Endometrial microvascular endothelial cells (primary cell): ENCODE results near the gene GJB5. TPM values are rescaled to one million over a fixed set of nuclear protein-coding genes. Genes with fewer than 3 reads are reported as not detected.
"Not testable (repeated sequence)": the region's sequence is repeated elsewhere in the genome, so short reads cannot be mapped to it uniquely, and the experiment has no call there.

Source experiments
- in situ Hi-C: cut with HindIII; loops from 2 replicates; pipeline ENCODE4 v1.10.0; 2017; ENCODE audit warnings: low sequenced_read_pairs, low pct_unique_long_range_greater_than_20kb; ENCODE audit errors: inconsistent ontology term
- total RNA-seq: library from RNA; depleted of rRNA; stranded (reverse); fragments of >200 nt; gene quantifications from one replicate; pipeline ENCODE4 v1.2.3, GENCODE V29; 2015; ENCODE audit errors: inconsistent ontology term

The GJB5 gene
- total RNA-seq, 1 donor from 2014 or later: not detected

DNA sequence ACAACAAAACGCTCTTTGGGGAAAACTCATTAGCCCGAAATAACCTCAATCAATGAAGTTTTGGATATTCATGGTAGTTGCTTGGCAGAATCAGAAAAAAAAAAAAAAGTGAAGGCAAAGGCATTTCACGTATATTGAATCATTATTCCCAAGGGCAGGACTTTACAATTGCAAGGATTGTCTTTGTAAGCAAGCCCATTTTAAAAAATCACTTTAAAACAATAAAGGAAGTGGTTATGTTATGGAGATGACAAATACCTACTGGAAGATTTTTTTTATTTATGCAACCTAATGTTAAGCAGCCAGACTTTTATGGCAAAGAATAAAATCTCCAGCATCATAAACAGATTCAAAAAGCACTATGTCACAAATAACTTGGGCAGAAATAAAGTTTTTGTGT, 14.0 kb downstream of the GJB5 start:
- in situ Hi-C loops: no loop called here

DNA sequence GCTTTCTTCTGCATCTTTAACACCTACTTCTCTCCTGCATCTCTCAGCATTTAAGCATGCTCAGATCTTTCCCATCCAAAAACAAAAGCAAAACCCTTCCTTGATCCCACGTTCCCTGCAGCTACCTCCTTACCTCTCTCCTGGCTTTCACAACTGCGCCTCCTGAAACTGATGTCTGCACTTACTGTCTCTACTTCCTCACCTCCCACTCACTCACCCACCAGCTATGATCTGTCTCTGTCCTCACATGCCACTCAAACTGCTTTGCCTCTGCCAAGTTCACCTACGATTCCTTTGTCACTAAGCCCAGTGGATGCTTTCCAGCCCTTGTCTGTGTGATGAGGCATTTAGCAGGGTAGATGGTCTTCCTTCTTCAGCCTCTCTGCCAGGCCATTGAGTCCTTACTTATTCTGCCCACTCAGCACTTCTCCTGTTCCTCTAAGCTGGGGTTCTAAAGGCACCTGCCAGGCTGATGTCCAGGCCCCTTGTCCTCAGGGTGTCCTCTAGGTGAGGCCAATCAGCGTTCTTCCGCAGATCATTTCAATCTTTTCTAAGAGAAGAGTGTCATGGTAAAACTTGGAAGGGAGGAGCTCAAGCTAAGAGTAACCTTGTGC, 16.2 kb downstream of the GJB5 start:
- in situ Hi-C loops: no loop called here

- in situ Hi-C loops: no loop called here
Measured at GRCh38 chr1:34771573-34772371, 16.9 kb downstream of the GJB5 start.

- in situ Hi-C loops: not testable (repeated sequence)
Measured at GRCh38 chr1:34773114-34773513, 18.3 kb downstream of the GJB5 start.

DNA sequence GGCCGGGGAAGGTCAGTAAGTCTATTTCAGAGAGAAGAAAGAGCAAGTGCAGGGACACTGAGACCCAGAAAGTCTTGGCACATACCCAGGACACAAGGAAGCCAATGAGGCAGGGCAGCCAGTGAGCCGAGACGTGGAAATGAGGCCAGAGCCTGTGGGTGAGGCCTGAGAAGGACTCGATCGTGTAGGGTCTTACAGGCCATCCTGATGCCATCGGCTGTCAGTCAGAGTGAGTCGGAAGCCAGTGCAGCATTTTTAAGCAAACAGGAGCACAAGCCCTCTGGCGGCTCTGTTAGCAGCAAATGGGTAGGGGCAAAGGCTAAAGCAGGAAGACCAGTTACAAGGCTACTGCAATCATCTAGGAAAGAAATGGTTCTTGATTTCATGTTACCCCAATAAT, 20.1 kb downstream of the GJB5 start:
- in situ Hi-C loops: no loop called here

GRCh38 chr1:34776911-34777310, 22.1 kb downstream of the GJB5 start:
- in situ Hi-C loops: no loop called here

DNA sequence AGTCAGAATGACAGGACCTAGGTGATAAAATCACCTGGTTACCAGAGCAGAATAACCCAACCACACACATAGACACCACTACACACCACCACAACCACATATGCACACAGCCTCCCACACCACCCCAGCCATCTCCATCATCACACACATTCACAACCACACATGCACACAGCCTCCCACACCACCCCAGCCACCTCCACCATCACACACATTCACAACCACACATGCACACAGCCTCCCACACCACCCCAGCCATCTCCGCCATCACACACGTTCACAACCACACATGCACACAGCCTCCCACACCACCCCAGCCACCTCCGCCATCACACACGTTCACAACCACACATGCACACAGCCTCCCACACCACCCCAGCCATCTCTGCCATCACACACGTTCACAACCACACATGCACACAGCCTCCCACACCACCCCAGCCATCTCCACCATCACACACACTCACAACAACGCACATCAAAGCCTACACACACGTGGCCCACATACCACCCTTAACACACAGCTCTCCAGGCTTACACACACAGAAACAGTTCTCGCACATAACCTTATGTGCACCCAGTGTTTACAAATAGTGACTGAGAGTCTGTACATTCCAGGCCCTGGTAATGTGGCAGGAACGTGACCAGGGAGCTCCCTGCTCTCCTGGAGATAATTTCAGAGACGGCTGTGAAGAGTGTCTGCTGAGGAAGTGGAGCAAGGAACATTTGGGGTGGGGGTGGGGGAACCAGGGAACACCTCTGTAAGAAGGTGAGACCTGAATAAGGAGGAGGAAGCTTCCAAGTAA, 22.9 kb downstream of the GJB5 start:
- in situ Hi-C loops: no loop called here

- in situ Hi-C loops: no loop called here
Measured at GRCh38 chr1:34778381-34778780, 23.5 kb downstream of the GJB5 start.

- in situ Hi-C loops: no loop called here
Measured at GRCh38 chr1:34779005-34779404, 24.2 kb downstream of the GJB5 start.

- in situ Hi-C loops: no loop called here
Measured at GRCh38 chr1:34779526-34779925, 24.7 kb downstream of the GJB5 start.

- in situ Hi-C loops: no loop called here
Measured at GRCh38 chr1:34779962-34780361, 25.1 kb downstream of the GJB5 start.

DNA sequence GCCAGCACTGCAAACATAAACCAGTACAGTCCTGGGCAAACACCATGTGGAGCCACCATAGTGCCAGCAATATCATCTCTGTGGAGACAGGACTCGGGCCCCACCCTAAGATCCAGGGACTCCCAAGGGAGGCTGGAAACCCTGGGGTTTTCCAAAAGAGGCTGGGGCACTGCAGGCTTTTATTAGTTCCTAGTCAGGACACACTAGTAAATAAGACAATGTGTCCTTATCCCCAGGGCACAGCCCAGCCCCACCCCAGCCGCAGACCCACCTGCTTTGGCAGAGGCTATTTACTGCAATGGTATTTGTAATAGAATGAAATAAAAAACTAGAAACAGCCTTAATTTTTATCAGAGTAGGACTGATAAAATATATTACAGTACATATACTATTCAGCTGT, 25.7 kb downstream of the GJB5 start:
- in situ Hi-C loops: no loop called here

DNA sequence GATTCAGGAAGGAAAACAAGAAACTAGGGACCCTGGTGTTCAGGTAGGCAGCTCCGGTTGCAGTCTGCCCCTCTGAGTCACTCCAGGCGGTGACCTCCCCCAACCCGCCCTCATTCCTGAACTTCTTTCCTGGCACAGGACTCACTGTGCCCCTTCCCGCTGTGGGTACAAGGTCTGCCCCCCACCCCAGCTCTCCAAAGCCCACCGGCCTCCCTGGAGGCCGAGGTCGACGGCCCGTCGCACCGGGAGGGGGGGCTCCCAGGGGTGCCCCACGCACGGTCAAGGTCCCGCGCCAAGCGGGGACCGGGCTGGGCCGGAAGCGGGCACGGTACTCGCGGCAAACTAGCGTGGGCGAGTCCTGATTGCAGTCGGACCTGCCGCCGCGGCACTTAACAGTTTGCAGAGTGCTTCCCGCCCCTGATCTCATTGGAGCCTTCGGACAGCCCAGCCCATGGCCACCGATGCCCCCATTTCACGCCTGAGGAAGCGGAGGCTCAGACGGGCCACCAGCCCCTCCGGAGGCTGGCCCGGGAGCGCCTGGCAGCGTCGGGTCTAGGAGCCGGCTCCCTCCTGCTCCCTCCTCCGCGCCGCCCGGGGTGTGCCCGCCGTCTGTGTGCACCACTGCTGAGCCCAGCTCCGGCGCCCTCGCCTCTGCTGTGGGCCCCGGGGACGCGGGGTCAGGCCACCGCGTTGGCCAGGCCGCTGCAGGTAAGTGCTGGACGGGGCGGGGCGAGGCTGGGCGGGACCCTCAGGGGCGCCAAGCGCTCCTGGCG, 26.4 kb downstream of the GJB5 start, which contains the start of gene GJB3:
Gene GJB3, plus strand, starts transcription at position 144 of the 773 bp plus-strand sequence. CDS start 3,549 bp downstream, outside the sequence.
- in situ Hi-C loops: no loop called here

- in situ Hi-C loops: no loop called here
Measured at GRCh38 chr1:34781844-34782391, 27.1 kb downstream of the GJB5 start.

DNA sequence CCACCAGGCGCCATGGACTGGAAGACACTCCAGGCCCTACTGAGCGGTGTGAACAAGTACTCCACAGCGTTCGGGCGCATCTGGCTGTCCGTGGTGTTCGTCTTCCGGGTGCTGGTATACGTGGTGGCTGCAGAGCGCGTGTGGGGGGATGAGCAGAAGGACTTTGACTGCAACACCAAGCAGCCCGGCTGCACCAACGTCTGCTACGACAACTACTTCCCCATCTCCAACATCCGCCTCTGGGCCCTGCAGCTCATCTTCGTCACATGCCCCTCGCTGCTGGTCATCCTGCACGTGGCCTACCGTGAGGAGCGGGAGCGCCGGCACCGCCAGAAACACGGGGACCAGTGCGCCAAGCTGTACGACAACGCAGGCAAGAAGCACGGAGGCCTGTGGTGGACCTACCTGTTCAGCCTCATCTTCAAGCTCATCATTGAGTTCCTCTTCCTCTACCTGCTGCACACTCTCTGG, 29.9 kb downstream of the GJB5 start:
- in situ Hi-C loops: no loop called here

DNA sequence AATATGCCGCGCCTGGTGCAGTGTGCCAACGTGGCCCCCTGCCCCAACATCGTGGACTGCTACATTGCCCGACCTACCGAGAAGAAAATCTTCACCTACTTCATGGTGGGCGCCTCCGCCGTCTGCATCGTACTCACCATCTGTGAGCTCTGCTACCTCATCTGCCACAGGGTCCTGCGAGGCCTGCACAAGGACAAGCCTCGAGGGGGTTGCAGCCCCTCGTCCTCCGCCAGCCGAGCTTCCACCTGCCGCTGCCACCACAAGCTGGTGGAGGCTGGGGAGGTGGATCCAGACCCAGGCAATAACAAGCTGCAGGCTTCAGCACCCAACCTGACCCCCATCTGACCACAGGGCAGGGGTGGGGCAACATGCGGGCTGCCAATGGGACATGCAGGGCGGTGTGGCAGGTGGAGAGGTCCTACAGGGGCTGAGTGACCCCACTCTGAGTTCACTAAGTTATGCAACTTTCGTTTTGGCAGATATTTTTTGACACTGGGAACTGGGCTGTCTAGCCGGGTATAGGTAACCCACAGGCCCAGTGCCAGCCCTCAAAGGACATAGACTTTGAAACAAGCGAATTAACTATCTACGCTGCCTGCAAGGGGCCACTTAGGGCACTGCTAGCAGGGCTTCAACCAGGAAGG, 30.5 kb downstream of the GJB5 start:
- in situ Hi-C loops: no loop called here

GRCh38 chr1:34785875-34786470, 31.1 kb downstream of the GJB5 start:
- in situ Hi-C loops: no loop called here
